PC-3 (cell line): ENCODE measurements around the gene PLEKHG3.

Source experiments
- EZH2 ChIP-seq: fragments of 300-600 bp; sonication (generic); IDR thresholded peaks from one replicate; pipeline ENCODE4 v1.6.1; 2017; ENCODE audit warnings: antibody characterized with exemption, mild to moderate bottlenecking, low read length; ENCODE audit not compliant: unreplicated experiment
- EZH2phosphoT487 ChIP-seq: fragments of 300-600 bp; sonication (generic); IDR thresholded peaks from 2 replicates; pipeline ENCODE4 v1.6.1; 2018; ENCODE audit warnings: mild to moderate bottlenecking, antibody characterized with exemption, low read length, borderline replicate concordance
- TF ChIP-seq, protein P1 (sequence below): fragments of 300-600 bp; sonication (generic); conservative IDR thresholded peaks from 2 replicates; pipeline ENCODE4 v1.5.1; 2017; ENCODE audit warnings: antibody characterized with exemption, low read depth, mild to moderate bottlenecking, low read length

DNA sequence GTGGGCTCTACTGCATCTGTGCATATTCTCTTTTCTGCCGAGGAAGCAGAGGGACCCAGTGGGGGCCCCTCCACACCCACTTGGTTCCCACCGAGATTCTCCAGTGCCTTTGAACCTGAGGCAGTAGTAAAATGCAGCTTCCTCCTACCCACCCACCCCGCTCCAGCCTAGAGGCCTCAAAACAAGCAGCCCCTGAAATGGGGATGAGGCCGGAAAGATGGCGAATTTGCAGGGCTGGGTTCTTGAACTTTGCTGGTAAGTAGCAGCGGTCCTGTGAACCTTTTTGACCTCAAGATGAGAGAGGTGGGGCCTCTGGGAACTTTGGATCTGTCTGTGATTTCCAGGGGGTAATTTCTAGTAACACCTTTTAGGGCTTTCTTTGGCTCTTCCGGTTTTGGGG lies 15.4 kb downstream of the PLEKHG3 start:
- TF ChIP-seq, protein P1, sequence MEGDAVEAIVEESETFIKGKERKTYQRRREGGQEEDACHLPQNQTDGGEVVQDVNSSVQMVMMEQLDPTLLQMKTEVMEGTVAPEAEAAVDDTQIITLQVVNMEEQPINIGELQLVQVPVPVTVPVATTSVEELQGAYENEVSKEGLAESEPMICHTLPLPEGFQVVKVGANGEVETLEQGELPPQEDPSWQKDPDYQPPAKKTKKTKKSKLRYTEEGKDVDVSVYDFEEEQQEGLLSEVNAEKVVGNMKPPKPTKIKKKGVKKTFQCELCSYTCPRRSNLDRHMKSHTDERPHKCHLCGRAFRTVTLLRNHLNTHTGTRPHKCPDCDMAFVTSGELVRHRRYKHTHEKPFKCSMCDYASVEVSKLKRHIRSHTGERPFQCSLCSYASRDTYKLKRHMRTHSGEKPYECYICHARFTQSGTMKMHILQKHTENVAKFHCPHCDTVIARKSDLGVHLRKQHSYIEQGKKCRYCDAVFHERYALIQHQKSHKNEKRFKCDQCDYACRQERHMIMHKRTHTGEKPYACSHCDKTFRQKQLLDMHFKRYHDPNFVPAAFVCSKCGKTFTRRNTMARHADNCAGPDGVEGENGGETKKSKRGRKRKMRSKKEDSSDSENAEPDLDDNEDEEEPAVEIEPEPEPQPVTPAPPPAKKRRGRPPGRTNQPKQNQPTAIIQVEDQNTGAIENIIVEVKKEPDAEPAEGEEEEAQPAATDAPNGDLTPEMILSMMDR = no peak
- no peak for TF ChIP-seq EZH2
- TF ChIP-seq EZH2phosphoT487 = no peak
